GM12873 (cell line): ENCODE measurements around the gene ZNF646.

Experiments used
- CTCF ChIP-seq: IDR thresholded peaks from 2 replicates; pipeline ENCODE4 v1.5.1; 2012; ENCODE audit warnings: low read depth, mild to moderate bottlenecking, moderate library complexity, low read length, control low read depth; ENCODE audit not compliant: insufficient read depth; ENCODE audit errors: missing control alignments

ZNF646 gene

GRCh38 chr16:31107465-31107867 lies 33.2 kb downstream of the ZNF646 start:
- TF ChIP-seq CTCF = no peak

GRCh38 chr16:31108035-31108793 lies 34.0 kb downstream of the ZNF646 start, which contains the start of gene BCKDK:
BCKDK (plus strand) TSS chr16:31108386; CDS start chr16:31109224, 838 bp downstream.
- no peak for TF ChIP-seq CTCF

GRCh38 chr16:31108794-31109558 lies 34.8 kb downstream of the ZNF646 start:
- no peak for TF ChIP-seq CTCF

GRCh38 chr16:31109622-31110021 lies 35.4 kb downstream of the ZNF646 start:
- TF ChIP-seq CTCF = no peak

- TF ChIP-seq CTCF = no peak
These were observed 36.1 kb downstream of the ZNF646 start for GRCh38 chr16:31110106-31111034.

GRCh38 chr16:31111881-31112466 lies 37.8 kb downstream of the ZNF646 start:
- TF ChIP-seq CTCF = no peak
